NCI-H2107 treated with DMSO at 0.1 percent for 48 hours (cell line): ENCODE results near the gene KCNH3.
A peak's percentile ranks its signal among the peaks of the same experiment; 100 is the strongest.

Source experiments
- DNase-seq: peaks from one replicate; lab custom pipeline; 2025; ENCODE audit not compliant: unreplicated experiment; lab: John Stamatoyannopoulos, UW

KCNH3 gene

GRCh38 chr12:49543914-49544815, 5.3 kb downstream of the KCNH3 start:
- no peak for DNase-seq

GRCh38 chr12:49545815-49546214, 7.0 kb downstream of the KCNH3 start:
- DNase-seq = no peak

GRCh38 chr12:49546481-49546880, 7.7 kb downstream of the KCNH3 start:
- no peak for DNase-seq

- DNase-seq = no peak
Measured at GRCh38 chr12:49547090-49547690, 8.4 kb downstream of the KCNH3 start.

GRCh38 chr12:49548481-49548821, 9.6 kb downstream of the KCNH3 start:
- no peak for DNase-seq

GRCh38 chr12:49548822-49549648, 10.2 kb downstream of the KCNH3 start:
- no peak for DNase-seq

- peak; percentile 65 for DNase-seq
Measured at GRCh38 chr12:49549735-49550692, 11.2 kb downstream of the KCNH3 start.

- no peak for DNase-seq
Measured at GRCh38 chr12:49550693-49551252, 11.9 kb downstream of the KCNH3 start.

- no peak for DNase-seq
Measured at GRCh38 chr12:49552014-49552413, 13.2 kb downstream of the KCNH3 start.

GRCh38 chr12:49552425-49552824, 13.6 kb downstream of the KCNH3 start:
- no peak for DNase-seq

- no peak for DNase-seq
Measured at GRCh38 chr12:49552899-49553298, 14.1 kb downstream of the KCNH3 start.

- DNase-seq = peak; percentile 71
Measured at GRCh38 chr12:49553512-49554088, 14.8 kb downstream of the KCNH3 start.

- DNase-seq = no peak
Measured at GRCh38 chr12:49554266-49554665, 15.4 kb downstream of the KCNH3 start.

GRCh38 chr12:49555631-49556390, 17.0 kb downstream of the KCNH3 start:
- no peak for DNase-seq

GRCh38 chr12:49556391-49557186, 17.8 kb downstream of the KCNH3 start:
- no peak for DNase-seq

- no peak for DNase-seq
Measured at GRCh38 chr12:49557187-49557916, 18.5 kb downstream of the KCNH3 start.

- DNase-seq = no peak
Measured at GRCh38 chr12:49557917-49558215, 19.0 kb downstream of the KCNH3 start.

- no peak for DNase-seq
Measured at GRCh38 chr12:49558526-49558925, 19.7 kb downstream of the KCNH3 start.
